ENCODE results near the gene MAP3K3. TPM values are rescaled to one million over a fixed set of nuclear protein-coding genes. Genes with fewer than 3 reads are reported as not detected.

MAP3K3 gene
- polyA plus RNA-seq, 2 donors = 10.5 to 12.1 TPM

DNA sequence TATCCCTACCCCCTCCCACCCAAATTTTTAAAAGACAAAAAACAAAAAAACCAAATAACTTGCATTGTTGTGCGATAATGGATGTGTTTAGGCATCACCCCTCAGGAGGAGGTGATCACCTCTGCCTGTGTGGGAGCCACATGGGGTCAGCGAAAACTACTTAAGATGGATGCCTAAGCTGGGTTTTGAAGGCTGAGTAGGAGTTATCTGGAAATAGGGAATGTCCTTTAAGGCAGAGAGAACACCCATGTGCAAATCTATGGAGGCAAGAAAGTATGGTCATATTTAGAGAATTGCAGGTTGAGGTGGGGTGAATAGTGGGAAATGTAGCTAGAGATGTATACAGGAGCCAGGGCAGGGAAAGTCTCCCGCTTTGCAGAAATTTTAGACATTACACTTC, 27.1 kb upstream of the MAP3K3 start:
- WGBS, 2 donors = 97 to 99% methylated on average over 3 of the region's 3 CpGs
- H3K36me3 ChIP-seq (ENCODE audit: control insufficient read depth in 2 of 2, insufficient read depth in 2 of 2, low read length in 1 of 2) = peaks cover 13 to 16% of the 10 kb centered on the region in 2 donors

DNA sequence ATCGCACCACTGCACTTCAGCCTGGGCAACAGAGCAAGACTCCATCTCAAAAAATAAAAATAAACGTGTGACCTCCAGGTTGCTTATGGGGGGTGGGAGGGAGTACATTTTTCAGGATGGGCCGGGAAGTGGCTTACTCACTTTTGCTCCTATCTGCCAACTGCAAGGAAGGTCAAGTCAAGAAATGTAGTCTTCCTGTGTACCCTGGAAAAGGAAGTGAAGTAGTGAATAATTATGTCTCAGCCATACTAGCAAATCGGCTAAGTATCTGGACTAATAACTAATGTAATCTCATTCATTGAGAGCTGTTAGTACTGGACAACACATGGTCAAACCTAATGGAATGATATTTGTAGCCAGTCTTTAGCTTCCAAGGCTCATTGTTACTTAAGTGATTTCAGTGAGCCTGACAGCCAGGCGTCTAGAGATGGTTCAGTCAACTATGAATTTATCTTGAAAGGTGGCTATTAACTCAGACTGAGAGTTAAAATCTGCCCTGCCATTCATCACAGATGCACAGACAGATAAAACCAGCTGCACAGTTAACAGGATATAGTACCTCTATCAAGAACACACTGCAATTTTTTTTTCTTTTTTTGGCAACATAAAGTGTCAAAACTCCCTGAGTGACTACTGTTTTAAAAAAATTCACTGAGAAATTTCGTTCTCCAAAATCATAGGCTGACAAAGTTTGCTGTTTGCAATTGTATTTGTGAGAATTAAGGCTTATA, 25.2 kb upstream of the MAP3K3 start:
- Histone ChIP-seq H3K27me3 (ENCODE audit: control insufficient read depth in 1 of 2, insufficient read depth in 2 of 2, low read length in 2 of 2) (no peaks in the 10 kb centered on the region), H3K9me3 (ENCODE audit: control insufficient read depth in 2 of 2, insufficient read depth in 1 of 2, low read depth in 1 of 2, low read length in 1 of 2) (no peaks in the 10 kb centered on the region), H3K4me3 (ENCODE audit: low read depth in 1 of 2, low read length in 2 of 2) (no peak overlapping the region), H3K4me1 (ENCODE audit: control insufficient read depth in 2 of 2, insufficient read depth in 2 of 2, low read length in 1 of 2) (peaks cover 0 to 4% of the 10 kb centered on the region in 2 donors), H3K27ac (ENCODE audit: low read depth in 2 of 2, low read length in 1 of 2) (no peak overlapping the region), H3K36me3 (ENCODE audit: control insufficient read depth in 2 of 2, insufficient read depth in 2 of 2, low read length in 1 of 2) (peaks cover 3% of the 10 kb centered on the region in 2 donors)
- WGBS, 2 donors = 62 to 63% methylated on average over 6 of the region's 6 CpGs

More for the DNA sequence above, 27.1 kb upstream of the MAP3K3 start:
- H3K9me3 ChIP-seq (ENCODE audit: control insufficient read depth in 2 of 2, insufficient read depth in 1 of 2, low read depth in 1 of 2, low read length in 1 of 2) = no peaks in the 10 kb centered on the region
- H3K4me1 ChIP-seq (ENCODE audit: control insufficient read depth in 2 of 2, insufficient read depth in 2 of 2, low read length in 1 of 2) = peaks cover 0 to 3% of the 10 kb centered on the region in 2 donors
- no peaks in the 10 kb centered on the region for H3K27me3 ChIP-seq (ENCODE audit: control insufficient read depth in 1 of 2, insufficient read depth in 2 of 2, low read length in 2 of 2)
- H3K27ac ChIP-seq (ENCODE audit: low read depth in 2 of 2, low read length in 1 of 2) = no peak overlapping the region
- no peak overlapping the region for H3K4me3 ChIP-seq (ENCODE audit: low read depth in 1 of 2, low read length in 2 of 2)

DNA sequence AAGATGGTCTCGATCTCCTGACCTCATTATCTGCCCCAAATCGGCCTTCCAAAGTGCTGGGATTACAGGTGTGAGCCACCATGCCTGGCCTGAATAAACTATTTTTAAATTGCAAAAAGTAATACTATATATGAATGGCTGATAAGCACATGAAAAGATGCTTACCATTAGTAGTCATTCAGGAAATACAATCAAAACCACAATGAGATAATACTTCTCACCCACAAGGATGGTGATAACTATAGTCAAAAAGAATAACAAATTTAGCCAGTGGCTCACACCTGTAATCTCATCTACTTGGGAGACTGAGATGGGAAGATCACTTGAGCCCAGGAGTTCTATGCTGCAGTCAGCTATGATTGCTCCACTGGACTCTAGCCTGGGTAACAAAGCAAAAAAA, 23.9 kb upstream of the MAP3K3 start:
- peaks cover 0 to 3% of the 10 kb centered on the region in 2 donors for H3K36me3 ChIP-seq (ENCODE audit: control insufficient read depth in 2 of 2, insufficient read depth in 2 of 2, low read length in 1 of 2)
- H3K27ac ChIP-seq (ENCODE audit: low read depth in 2 of 2, low read length in 1 of 2) = no peak overlapping the region
- peaks cover 0 to 4% of the 10 kb centered on the region in 2 donors for H3K4me1 ChIP-seq (ENCODE audit: control insufficient read depth in 2 of 2, insufficient read depth in 2 of 2, low read length in 1 of 2)
- H3K9me3 ChIP-seq (ENCODE audit: control insufficient read depth in 2 of 2, insufficient read depth in 1 of 2, low read depth in 1 of 2, low read length in 1 of 2) = no peaks in the 10 kb centered on the region
- no peak overlapping the region for H3K4me3 ChIP-seq (ENCODE audit: low read depth in 1 of 2, low read length in 2 of 2)
- WGBS, 2 donors = 86 to 90% methylated on average over 2 of the region's 2 CpGs
- H3K27me3 ChIP-seq (ENCODE audit: control insufficient read depth in 1 of 2, insufficient read depth in 2 of 2, low read length in 2 of 2) = no peaks in the 10 kb centered on the region

DNA sequence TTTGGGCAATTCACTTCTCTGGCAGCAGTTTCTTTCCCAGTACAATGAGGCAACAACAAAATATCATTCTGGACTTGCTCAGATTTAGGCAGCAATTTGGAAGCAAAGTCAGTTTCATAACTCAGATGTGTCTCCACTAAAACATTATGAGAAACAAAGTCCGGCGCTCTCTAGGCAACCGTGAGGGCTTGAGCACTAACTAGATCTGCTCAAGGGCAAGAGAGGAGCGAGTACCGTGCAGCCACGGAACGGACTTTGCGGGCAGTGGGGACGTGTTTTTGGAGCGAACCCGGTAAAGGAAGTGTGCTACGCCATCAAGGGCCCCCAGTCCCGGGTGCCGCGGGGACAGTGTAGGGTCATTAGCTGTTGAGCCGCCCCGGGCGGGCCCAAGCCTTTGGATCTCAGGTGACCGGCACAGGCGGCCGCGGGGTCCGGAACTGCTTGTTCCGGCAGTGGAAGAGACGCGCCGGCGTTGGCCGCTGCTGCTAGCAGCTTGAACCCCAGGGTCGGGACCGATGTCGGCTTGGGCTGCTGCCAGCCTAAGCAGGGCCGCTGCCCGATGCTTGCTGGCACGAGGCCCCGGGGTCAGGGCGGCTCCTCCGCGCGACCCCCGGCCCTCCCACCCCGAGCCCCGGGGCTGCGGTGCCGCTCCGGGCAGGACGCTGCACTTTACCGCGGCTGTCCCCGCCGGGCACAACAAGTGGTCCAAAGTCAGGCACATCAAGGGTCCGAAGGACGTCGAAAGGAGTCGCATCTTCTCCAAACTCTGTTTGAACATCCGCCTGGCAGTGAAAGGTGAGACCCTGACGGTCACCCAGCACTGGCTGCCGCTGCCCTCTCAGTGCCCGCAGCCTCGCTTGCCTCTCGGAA, 21.4 kb upstream of the MAP3K3 start, which contains the start of gene TACO1:
TSS of gene TACO1 (plus strand) at position 327 of the 870 bp plus-strand sequence. CDS start at position 516, 189 bp downstream.
- no peaks in the 10 kb centered on the region for H3K27me3 ChIP-seq (ENCODE audit: control insufficient read depth in 1 of 2, insufficient read depth in 2 of 2, low read length in 2 of 2)
- WGBS, 2 donors = 1% methylated on average over 47 to 61 of the region's 61 CpGs
- no peaks in the 10 kb centered on the region for H3K9me3 ChIP-seq (ENCODE audit: control insufficient read depth in 2 of 2, insufficient read depth in 1 of 2, low read depth in 1 of 2, low read length in 1 of 2)
- peak within 1 kb of the TSS; percentile 83 to 86 for H3K27ac ChIP-seq (ENCODE audit: low read depth in 2 of 2, low read length in 1 of 2)
- peaks cover 0 to 4% of the 10 kb centered on the region in 2 donors for H3K4me1 ChIP-seq (ENCODE audit: control insufficient read depth in 2 of 2, insufficient read depth in 2 of 2, low read length in 1 of 2)
- peaks cover 0 to 6% of the 10 kb centered on the region in 2 donors for H3K36me3 ChIP-seq (ENCODE audit: control insufficient read depth in 2 of 2, insufficient read depth in 2 of 2, low read length in 1 of 2)
- H3K4me3 ChIP-seq (ENCODE audit: low read depth in 1 of 2, low read length in 2 of 2) = peak within 1 kb of the TSS; percentile 89 to 100

DNA sequence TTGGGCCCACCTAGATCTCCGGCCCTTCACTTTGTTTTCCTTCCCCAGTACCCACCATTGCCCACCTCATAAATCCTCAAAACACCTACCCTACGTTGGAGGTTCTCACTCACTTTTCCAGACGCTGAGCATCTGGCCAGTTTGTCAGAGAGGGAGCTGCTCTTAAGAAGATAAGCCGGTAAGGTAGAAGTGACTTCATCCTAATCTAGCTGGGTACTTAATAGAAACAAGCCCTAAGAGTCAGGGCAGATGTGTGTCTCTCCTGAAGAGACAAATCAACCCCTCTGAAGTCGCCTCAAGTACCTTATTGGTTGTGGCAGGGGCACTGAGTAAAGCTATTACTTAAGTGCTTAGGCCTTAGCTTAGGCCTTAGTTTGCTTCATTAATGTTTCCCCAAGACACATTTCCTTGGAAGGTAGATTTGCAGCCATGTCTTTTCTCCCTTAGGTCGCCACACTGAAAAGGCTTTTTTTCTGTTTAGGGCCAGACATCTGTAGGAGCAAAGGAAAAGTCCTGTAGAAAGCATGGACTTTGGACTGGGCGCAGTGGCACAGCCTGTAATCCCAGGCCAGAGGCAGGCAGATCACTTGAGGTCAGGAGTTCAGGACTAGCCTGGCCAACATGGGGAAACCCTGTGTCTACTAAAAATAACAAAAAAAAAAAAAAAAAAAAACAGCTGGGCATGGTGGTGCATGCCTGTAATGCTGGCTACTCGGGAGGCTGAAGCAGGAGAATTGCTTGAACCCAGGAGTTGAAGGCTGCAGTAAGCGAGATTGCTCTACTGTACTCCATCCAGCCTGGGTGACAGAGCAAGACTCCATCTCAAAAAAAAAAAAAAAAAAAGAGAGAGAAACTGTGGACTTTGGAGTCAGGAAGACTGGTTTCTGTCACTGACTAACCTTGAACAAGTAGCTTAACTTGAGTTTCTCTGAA, 20.5 kb upstream of the MAP3K3 start:
- Histone ChIP-seq H3K9me3 (ENCODE audit: control insufficient read depth in 2 of 2, insufficient read depth in 1 of 2, low read depth in 1 of 2, low read length in 1 of 2) (no peaks in the 10 kb centered on the region), H3K4me3 (ENCODE audit: low read depth in 1 of 2, low read length in 2 of 2) (peak overlapping the region; percentile 89 to 100), H3K27me3 (ENCODE audit: control insufficient read depth in 1 of 2, insufficient read depth in 2 of 2, low read length in 2 of 2) (no peaks in the 10 kb centered on the region), H3K36me3 (ENCODE audit: control insufficient read depth in 2 of 2, insufficient read depth in 2 of 2, low read length in 1 of 2) (peaks cover 3 to 9% of the 10 kb centered on the region in 2 donors), H3K4me1 (ENCODE audit: control insufficient read depth in 2 of 2, insufficient read depth in 2 of 2, low read length in 1 of 2) (peaks cover 0 to 4% of the 10 kb centered on the region in 2 donors), H3K27ac (ENCODE audit: low read depth in 2 of 2, low read length in 1 of 2) (peak overlapping the region in 1 of 2 donors; percentile 86)
- WGBS, 2 donors = 45 to 48% methylated on average over 9 of the region's 9 CpGs

DNA sequence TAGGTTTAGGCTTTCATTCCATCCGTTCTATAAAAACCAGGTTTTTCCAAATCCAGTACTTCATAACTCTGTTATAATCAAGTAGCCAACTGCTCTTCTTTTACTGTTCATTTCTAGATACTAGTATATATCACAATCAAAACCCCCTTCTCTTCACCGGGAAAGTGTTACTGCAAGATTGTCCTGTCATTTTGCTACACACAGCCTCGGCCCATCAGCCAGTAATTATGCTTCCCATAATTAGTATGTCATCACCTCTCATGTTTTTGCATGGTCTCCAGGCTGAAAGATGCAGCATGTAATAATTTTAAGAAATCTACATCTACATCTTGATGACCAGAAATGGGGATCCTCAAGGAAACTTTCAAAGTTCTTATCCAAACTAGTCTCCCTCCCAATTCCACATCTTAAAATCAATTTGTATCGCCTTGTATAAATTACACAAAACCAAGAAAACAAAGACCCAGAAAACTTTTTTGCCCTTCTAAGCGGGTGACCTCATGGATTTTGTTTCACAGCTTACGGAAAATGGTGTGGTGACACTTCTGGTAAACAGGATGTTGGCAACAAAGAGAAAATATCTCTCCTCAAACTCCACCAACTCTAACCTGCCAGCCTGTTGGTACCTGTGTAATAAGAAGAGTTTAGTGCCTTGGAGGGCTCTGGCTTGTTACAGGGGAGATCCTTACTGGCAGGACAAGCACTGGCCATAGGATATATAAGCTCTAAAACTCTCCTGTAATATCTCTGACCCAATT, 12.2 kb upstream of the MAP3K3 start:
- peaks cover 19 to 24% of the 10 kb centered on the region in 2 donors for H3K36me3 ChIP-seq (ENCODE audit: control insufficient read depth in 2 of 2, insufficient read depth in 2 of 2, low read length in 1 of 2)

DNA sequence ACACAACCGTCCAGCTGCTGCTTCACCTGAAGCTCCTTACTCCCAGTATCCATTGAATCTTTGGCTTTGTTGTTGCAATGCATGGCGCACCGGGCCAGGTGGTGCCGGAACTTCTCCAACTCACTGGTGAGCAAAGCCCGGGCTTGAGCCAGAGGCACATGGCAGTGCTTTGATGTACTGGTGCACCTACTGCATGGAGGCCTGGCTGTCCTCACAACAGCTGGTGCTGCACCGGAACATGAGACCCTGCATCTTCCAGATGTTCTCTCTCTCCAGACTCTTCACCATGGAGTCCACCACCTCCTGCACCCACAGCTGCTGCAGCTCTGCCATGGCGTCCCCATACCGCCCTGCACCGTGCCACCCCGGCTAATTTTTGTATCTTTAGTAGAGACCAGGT, 11.4 kb upstream of the MAP3K3 start:
- no peaks in the 10 kb centered on the region for H3K9me3 ChIP-seq (ENCODE audit: control insufficient read depth in 2 of 2, insufficient read depth in 1 of 2, low read depth in 1 of 2, low read length in 1 of 2)
- no peak overlapping the region for H3K4me3 ChIP-seq (ENCODE audit: low read depth in 1 of 2, low read length in 2 of 2)
- WGBS, 2 donors = 93 to 96% methylated on average over 10 of the region's 10 CpGs
- H3K27ac ChIP-seq (ENCODE audit: low read depth in 2 of 2, low read length in 1 of 2) = no peak overlapping the region
- no peaks in the 10 kb centered on the region for H3K27me3 ChIP-seq (ENCODE audit: control insufficient read depth in 1 of 2, insufficient read depth in 2 of 2, low read length in 2 of 2)
- H3K4me1 ChIP-seq (ENCODE audit: control insufficient read depth in 2 of 2, insufficient read depth in 2 of 2, low read length in 1 of 2) = no peaks in the 10 kb centered on the region
- peaks cover 18 to 19% of the 10 kb centered on the region in 2 donors for H3K36me3 ChIP-seq (ENCODE audit: control insufficient read depth in 2 of 2, insufficient read depth in 2 of 2, low read length in 1 of 2)

More for the DNA sequence above, 12.2 kb upstream of the MAP3K3 start:
- Histone ChIP-seq H3K4me3 (ENCODE audit: low read depth in 1 of 2, low read length in 2 of 2) (no peak overlapping the region), H3K27ac (ENCODE audit: low read depth in 2 of 2, low read length in 1 of 2) (no peak overlapping the region), H3K27me3 (ENCODE audit: control insufficient read depth in 1 of 2, insufficient read depth in 2 of 2, low read length in 2 of 2) (no peaks in the 10 kb centered on the region), H3K9me3 (ENCODE audit: control insufficient read depth in 2 of 2, insufficient read depth in 1 of 2, low read depth in 1 of 2, low read length in 1 of 2) (no peaks in the 10 kb centered on the region), H3K4me1 (ENCODE audit: control insufficient read depth in 2 of 2, insufficient read depth in 2 of 2, low read length in 1 of 2) (no peaks in the 10 kb centered on the region)
- 74 to 82% methylated on average over 6 of the region's 6 CpGs for WGBS, 2 donors

DNA sequence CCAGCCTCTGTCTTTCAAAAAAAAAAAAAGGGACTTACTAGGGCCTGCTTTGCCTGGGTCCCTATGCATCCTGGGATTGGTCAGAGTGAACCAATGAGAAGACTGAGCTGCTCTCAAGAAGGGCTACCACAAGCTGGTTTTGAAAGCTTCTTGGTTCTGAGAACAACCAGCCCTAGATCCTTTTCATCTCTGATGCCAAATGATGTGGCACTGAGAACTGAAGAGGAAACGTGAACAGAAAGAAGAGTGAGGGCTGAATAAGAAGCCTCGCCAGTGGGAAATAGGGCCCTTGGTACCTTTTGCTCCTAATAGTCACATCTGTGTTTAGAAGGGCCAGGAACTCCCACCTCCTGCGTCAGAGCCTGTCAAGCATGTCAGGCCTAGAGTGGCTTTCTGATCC, 10.9 kb upstream of the MAP3K3 start:
- Histone ChIP-seq H3K4me1 (ENCODE audit: control insufficient read depth in 2 of 2, insufficient read depth in 2 of 2, low read length in 1 of 2) (no peaks in the 10 kb centered on the region), H3K27me3 (ENCODE audit: control insufficient read depth in 1 of 2, insufficient read depth in 2 of 2, low read length in 2 of 2) (no peaks in the 10 kb centered on the region), H3K36me3 (ENCODE audit: control insufficient read depth in 2 of 2, insufficient read depth in 2 of 2, low read length in 1 of 2) (peaks cover 15% of the 10 kb centered on the region in 2 donors), H3K4me3 (ENCODE audit: low read depth in 1 of 2, low read length in 2 of 2) (no peak overlapping the region), H3K27ac (ENCODE audit: low read depth in 2 of 2, low read length in 1 of 2) (no peak overlapping the region), H3K9me3 (ENCODE audit: control insufficient read depth in 2 of 2, insufficient read depth in 1 of 2, low read depth in 1 of 2, low read length in 1 of 2) (no peaks in the 10 kb centered on the region)
- 68 to 77% methylated on average over 3 of the region's 3 CpGs for WGBS, 2 donors
